Measurements from ENCODE around the gene ARHGEF7. TPM values are rescaled to one million over a fixed set of nuclear protein-coding genes. Genes with fewer than 3 reads are reported as not detected.
A peak's percentile ranks its signal among the peaks of the same experiment; 100 is the strongest.

Gene ARHGEF7
- total RNA-seq, 4 donors from 2014 or later, result 11.5 to 57.2 (median 36.5) TPM

DNA sequence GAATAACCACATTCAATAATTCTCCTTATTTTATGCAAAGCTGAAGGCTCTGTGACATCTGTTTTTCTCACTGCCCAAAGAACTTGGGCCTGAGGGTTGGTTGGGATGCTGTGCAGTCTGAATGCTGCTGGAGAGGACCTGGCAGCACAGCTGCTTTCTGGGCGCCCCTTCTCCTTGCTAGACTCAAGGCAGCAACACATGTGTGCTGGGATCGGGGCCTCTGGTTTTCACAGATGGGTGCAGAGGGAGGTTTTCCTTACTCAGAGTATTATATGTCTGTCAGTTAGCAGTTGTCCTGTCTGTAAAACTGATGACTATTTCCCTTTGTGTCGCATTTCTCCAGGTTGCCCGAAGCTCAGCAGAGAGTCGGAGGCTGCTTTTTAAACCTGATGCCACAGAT lies 152.1 kb downstream of the ARHGEF7 start:
- H3K4me3 ChIP-seq, result no peak overlapping the region
- intact Hi-C loops (cut with DNase I), result no loop called here
- 87 to 100% methylated on average over 4 to 5 of the region's 5 CpGs for WGBS, 2 donors
- H3K36me3 ChIP-seq, result peaks cover 0 to 78% (median 7%) of the 10 kb centered on the region in 3 donors
- TF ChIP-seq, protein P1, sequence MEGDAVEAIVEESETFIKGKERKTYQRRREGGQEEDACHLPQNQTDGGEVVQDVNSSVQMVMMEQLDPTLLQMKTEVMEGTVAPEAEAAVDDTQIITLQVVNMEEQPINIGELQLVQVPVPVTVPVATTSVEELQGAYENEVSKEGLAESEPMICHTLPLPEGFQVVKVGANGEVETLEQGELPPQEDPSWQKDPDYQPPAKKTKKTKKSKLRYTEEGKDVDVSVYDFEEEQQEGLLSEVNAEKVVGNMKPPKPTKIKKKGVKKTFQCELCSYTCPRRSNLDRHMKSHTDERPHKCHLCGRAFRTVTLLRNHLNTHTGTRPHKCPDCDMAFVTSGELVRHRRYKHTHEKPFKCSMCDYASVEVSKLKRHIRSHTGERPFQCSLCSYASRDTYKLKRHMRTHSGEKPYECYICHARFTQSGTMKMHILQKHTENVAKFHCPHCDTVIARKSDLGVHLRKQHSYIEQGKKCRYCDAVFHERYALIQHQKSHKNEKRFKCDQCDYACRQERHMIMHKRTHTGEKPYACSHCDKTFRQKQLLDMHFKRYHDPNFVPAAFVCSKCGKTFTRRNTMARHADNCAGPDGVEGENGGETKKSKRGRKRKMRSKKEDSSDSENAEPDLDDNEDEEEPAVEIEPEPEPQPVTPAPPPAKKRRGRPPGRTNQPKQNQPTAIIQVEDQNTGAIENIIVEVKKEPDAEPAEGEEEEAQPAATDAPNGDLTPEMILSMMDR (IDR thresholded peaks at IDR 0.05), result no peak
- TF ChIP-seq POLR2A (IDR thresholded peaks at IDR 0.05), result no peak
- no peak overlapping the region for H3K27ac ChIP-seq
- H3K27me3 ChIP-seq, result no peaks in the 10 kb centered on the region
- DNase-seq, result no peak
- H3K4me1 ChIP-seq, result peaks cover 0 to 21% (median 3%) of the 10 kb centered on the region in 3 donors
- H3K9me3 ChIP-seq, result no peaks in the 10 kb centered on the region

DNA sequence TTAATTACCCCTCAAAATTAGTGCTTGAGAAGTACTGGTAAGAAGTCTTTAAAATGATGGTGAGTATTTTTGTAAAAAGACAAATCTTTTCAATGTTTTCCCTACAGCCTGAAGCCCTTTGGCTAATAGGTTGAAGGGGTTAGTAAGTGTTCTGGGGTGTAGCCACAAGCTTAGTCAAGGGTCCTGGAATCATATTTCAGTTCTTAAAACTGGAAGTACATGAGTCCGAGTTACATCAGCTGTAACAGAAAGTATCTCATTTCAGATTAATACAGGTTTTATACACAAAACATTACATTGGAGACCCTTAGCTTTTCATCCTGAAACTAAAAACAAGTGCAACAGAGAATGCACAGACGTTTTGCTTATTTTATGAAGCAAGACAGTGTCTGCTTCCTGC lies 152.7 kb downstream of the ARHGEF7 start:
- H3K27me3 ChIP-seq, result no peaks in the 10 kb centered on the region

DNA sequence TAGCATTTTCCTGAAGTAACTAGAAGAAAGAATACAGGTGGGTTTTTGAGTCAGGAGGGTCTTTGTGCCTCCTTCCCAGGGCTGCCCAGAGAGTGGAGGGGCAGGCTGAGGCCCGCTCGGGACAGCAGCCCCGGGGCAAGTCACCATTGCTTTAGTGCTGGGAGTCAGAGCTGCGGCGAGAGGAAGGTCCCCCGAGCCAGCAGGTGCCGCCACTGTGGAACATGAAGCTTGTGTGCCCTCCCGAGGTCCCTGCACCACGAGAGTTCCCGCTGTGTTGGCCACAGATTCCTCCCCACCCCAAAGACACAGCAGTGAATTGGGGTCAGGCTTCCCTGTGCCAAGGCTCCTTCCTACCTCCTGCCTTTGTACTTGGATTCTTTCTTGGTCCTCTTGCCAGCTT lies 154.4 kb downstream of the ARHGEF7 start:
- H3K36me3 ChIP-seq, result peaks cover 0 to 87% (median 9%) of the 10 kb centered on the region in 3 donors
- intact Hi-C loops (cut with DNase I), result no loop called here
- no peak for TF ChIP-seq POLR2A (IDR thresholded peaks at IDR 0.05)
- no peak for DNase-seq
- H3K9me3 ChIP-seq, result no peaks in the 10 kb centered on the region
- peaks cover 0 to 21% (median 3%) of the 10 kb centered on the region in 3 donors for H3K4me1 ChIP-seq
- peak overlapping the region in 2 of 4 donors; percentile 19 to 25 for H3K27ac ChIP-seq
- 48 to 70% methylated on average over 4 to 9 of the region's 10 CpGs for WGBS, 2 donors
- H3K27me3 ChIP-seq, result no peaks in the 10 kb centered on the region
- no peak overlapping the region for H3K4me3 ChIP-seq

More for the DNA sequence above, 152.7 kb downstream of the ARHGEF7 start:
- Histone ChIP-seq H3K36me3 (peaks cover 0 to 83% (median 7%) of the 10 kb centered on the region in 3 donors), H3K4me1 (peaks cover 0 to 21% (median 3%) of the 10 kb centered on the region in 3 donors), H3K9me3 (no peaks in the 10 kb centered on the region), H3K4me3 (no peak overlapping the region), H3K27ac (no peak overlapping the region)
- no peak for DNase-seq
- TF ChIP-seq, protein P1 (IDR thresholded peaks at IDR 0.05), result no peak
- no peak for TF ChIP-seq POLR2A (IDR thresholded peaks at IDR 0.05)
- WGBS, 2 donors, result 44 to 60% methylated on average over 2 of the region's 2 CpGs
- intact Hi-C loops (cut with DNase I), result no loop called here

DNA sequence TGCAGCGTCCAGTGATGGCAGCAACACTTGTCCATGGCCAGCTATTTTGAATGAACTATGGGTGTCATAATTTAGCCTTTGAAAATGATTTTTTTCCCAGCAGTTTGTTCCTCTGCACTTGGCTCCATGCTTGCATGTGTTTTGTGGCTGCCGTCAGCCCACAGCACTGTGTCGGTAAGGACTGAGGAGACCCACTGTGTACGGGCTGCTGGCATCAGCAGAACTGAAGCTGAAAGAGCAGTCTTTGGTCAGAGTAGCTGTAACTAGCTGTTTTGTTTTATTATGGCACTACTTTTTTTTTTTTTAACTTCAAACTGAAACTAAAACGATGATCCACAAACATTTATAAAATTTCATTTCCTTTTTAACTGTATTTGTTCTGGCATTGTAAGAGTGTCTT lies 155.0 kb downstream of the ARHGEF7 start:
- no peaks in the 10 kb centered on the region for H3K27me3 ChIP-seq
- DNase-seq, result no peak
- TF ChIP-seq, protein P1 (IDR thresholded peaks at IDR 0.05), result no peak
- no peak for TF ChIP-seq POLR2A (IDR thresholded peaks at IDR 0.05)
- intact Hi-C loops (cut with DNase I), result no loop called here
- peaks cover 0 to 21% (median 3%) of the 10 kb centered on the region in 3 donors for H3K4me1 ChIP-seq
- WGBS, 2 donors, result 38 to 43% methylated on average over 5 of the region's 5 CpGs
- peaks cover 0 to 91% (median 9%) of the 10 kb centered on the region in 3 donors for H3K36me3 ChIP-seq
- H3K4me3 ChIP-seq, result no peak overlapping the region
- H3K9me3 ChIP-seq, result no peaks in the 10 kb centered on the region
- H3K27ac ChIP-seq, result peak overlapping the region in 2 of 4 donors; percentile 19 to 25

DNA sequence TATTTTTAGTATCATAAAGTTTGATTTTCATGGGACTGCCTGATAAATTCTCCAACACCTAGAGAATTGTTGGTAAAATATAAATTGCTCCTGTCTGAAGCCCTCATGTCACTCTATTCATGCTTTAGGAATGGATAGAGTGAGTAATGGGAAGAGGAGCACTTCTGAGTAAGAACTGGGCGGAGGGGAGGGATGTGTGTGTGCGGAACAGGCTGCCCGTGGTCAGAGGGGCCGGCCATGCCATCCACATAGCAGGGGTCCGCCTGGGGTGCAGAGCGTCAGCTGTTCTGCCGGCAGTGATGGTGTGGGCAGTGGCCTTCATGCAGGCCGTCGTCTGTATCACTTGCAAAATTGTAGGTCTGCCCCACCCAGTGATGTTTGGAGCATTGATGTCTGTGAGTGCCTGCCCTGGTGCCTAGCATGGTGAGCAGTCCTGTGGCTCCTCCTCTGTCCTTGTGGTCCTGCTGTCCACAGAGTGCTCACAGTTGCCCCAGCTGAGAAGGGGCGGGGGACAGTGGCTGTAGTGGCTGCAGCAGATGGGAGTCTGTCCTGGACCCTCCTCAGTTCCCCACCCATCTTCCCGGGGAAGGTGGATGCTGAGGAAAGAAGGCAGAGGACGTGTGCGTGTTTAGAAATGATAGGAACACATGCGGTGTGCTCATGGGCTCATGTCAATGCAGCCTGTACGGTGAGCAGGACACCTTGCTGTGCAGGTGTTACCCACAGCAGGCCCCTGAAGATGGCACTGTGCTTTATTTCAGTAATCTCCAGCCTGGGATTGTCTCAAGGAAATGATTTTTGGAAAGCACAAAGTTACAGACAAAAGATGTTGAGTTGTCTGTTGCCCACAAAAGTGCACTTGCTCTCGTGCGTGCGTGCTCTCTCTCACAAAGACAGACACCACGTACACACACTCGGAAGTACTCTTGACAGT lies 155.9 kb downstream of the ARHGEF7 start:
- H3K36me3 ChIP-seq, result peaks cover 0 to 91% (median 13%) of the 10 kb centered on the region in 3 donors
- no peaks in the 10 kb centered on the region for H3K9me3 ChIP-seq
- H3K27ac ChIP-seq, result no peak overlapping the region
- peaks cover 0 to 21% (median 3%) of the 10 kb centered on the region in 3 donors for H3K4me1 ChIP-seq
- TF ChIP-seq, protein P1 (IDR thresholded peaks at IDR 0.05), result no peak
- TF ChIP-seq POLR2A (IDR thresholded peaks at IDR 0.05), result no peak
- no peaks in the 10 kb centered on the region for H3K27me3 ChIP-seq
- H3K4me3 ChIP-seq, result no peak overlapping the region
- no peak for DNase-seq
- intact Hi-C loops (cut with DNase I), result no loop called here
- WGBS, 2 donors, result 92 to 95% methylated on average over 14 to 16 of the region's 20 CpGs
